ENCODE measurements around the gene PEDS1. TPM values are rescaled to one million over a fixed set of nuclear protein-coding genes. Genes with fewer than 3 reads are reported as not detected.

PEDS1 gene
- total and polyA plus RNA-seq, 2 of the 8 experiments (the other 6 are each of a cell fraction or from before 2014, with no cell fraction given), result 28.9 to 75.9 TPM

GRCh38 chr20:50169329-50169823, 15.9 kb upstream of the PEDS1 start (continued):
- no peak for TF ChIP-seq CEBPB (IDR thresholded peaks at IDR 0.05; ENCODE audit: low read depth, low read length)
- no peak for TF ChIP-seq CBX8 (IDR thresholded peaks at IDR 0.05; ENCODE audit: borderline replicate concordance, low read depth, low read length)
- TF ChIP-seq FOSL1 (IDR thresholded peaks at IDR 0.05; ENCODE audit: insufficient read depth, low read depth, low read length), result no peak
- no peak for TF ChIP-seq RNF2 (IDR thresholded peaks at IDR 0.05; ENCODE audit: borderline replicate concordance, low read depth, low read length, missing control alignments, poor library complexity, severe bottlenecking)
- TF ChIP-seq CTCF (IDR thresholded peaks at IDR 0.05; ENCODE audit: control extremely low read depth in 1 of 3, insufficient read depth in 1 of 3, low read depth in 1 of 3, low read length in 3 of 3), result peak; percentile 77 to 89 (median 87)
- no peak for TF ChIP-seq POLR2A (IDR thresholded peaks at IDR 0.05; ENCODE audit: control extremely low read depth in 1 of 2, low read depth in 2 of 2, low read length in 2 of 2)
- TF ChIP-seq TCF12 (IDR thresholded peaks at IDR 0.05; ENCODE audit: low read depth, low read length), result 0 out of 2 replicates have a peak, but pooled peaks have one; percentile 21
- no peak for TF ChIP-seq TBP (IDR thresholded peaks at IDR 0.05; ENCODE audit: low read depth, low read length)
- no peak for TF ChIP-seq JUN (IDR thresholded peaks at IDR 0.05; ENCODE audit: low read depth, low read length)
- no peak for TF ChIP-seq KDM4A (IDR thresholded peaks at IDR 0.05; ENCODE audit: low read depth, low read length, severe bottlenecking)
- no peak for TF ChIP-seq POU5F1 (IDR thresholded peaks at IDR 0.05; ENCODE audit: low read depth, low read length)
- no peak for TF ChIP-seq SP1 (IDR thresholded peaks at IDR 0.05; ENCODE audit: low read depth, low read length)
- no peak for TF ChIP-seq JUND (IDR thresholded peaks at IDR 0.05; ENCODE audit: low read length)
- TF ChIP-seq HDAC2 (IDR thresholded peaks at IDR 0.05; ENCODE audit: borderline replicate concordance in 1 of 2, low read depth in 2 of 2, low read length in 2 of 2), result no peak
- TF ChIP-seq TEAD4 (IDR thresholded peaks at IDR 0.05; ENCODE audit: low read depth, low read length), result 0 out of 2 replicates have a peak, but pooled peaks have one; percentile 10
- TF ChIP-seq RAD21 (IDR thresholded peaks at IDR 0.05 in 1 of 2, conservative IDR thresholded peaks at IDR 0.05 in 1 of 2; ENCODE audit: low read depth in 2 of 2, low read length in 2 of 2), result peak; percentile 83 to 87
- TF ChIP-seq SIX5 (IDR thresholded peaks at IDR 0.05; ENCODE audit: low read depth, low read length), result no peak
- TF ChIP-seq SIN3A (conservative IDR thresholded peaks at IDR 0.05 in 1 of 2, IDR thresholded peaks at IDR 0.05 in 1 of 2; ENCODE audit: low read depth in 1 of 2, low read length in 2 of 2), result no peak
- no peak for TF ChIP-seq TAF1 (IDR thresholded peaks at IDR 0.05; ENCODE audit: low read depth, low read length)
- no peak for TF ChIP-seq EGR1 (IDR thresholded peaks at IDR 0.05; ENCODE audit: borderline replicate concordance, low read depth, low read length)
